GM23338 (cell line): ENCODE results near the gene GSC2. TPM values are rescaled to one million over a fixed set of nuclear protein-coding genes. Genes with fewer than 3 reads are reported as not detected.

Experiments
- ATAC-seq: fragments of 200-7000 bp; cut with Tn5 transposase; 3 replicates; pipeline ENCODE4 v1.9.1; 2020
- DNase-seq: peaks from one replicate; pipeline ENCODE4 v3.0.0-alpha.2; 2015; ENCODE audit warnings: low spot score
- H2AFZ ChIP-seq: fragments of 200-600 bp; sonication (generic); 2 replicates; pipeline ENCODE4 v1.8.0; 2016; ENCODE audit warnings: antibody characterized with exemption, mild to moderate bottlenecking, moderate library complexity
- H3F3A ChIP-seq: fragments of 200-600 bp; sonication (generic); replicated peaks from 2 replicates; pipeline ENCODE4 v1.8.0; 2017; ENCODE audit warnings: antibody characterized with exemption, mixed run types, low read depth
- H3K27ac ChIP-seq: fragments of 200-600 bp; sonication (generic); 2 replicates; pipeline ENCODE4 v1.6.1; 2016; ENCODE audit warnings: low read depth
- H3K27me3 ChIP-seq: fragments of 200-600 bp; sonication (generic); 2 replicates; pipeline ENCODE4 v1.8.0; 2016; ENCODE audit warnings: mild to moderate bottlenecking, mixed run types, moderate library complexity; ENCODE audit not compliant: insufficient read depth
- H3K36me3 ChIP-seq: fragments of 200-600 bp; sonication (generic); 2 replicates; pipeline ENCODE4 v1.8.0; 2016; ENCODE audit warnings: mild to moderate bottlenecking; ENCODE audit not compliant: insufficient read depth
- H3K4me1 ChIP-seq: fragments of 200-600 bp; sonication (generic); 2 replicates; pipeline ENCODE4 v1.8.0; 2016; ENCODE audit warnings: mild to moderate bottlenecking, moderate library complexity; ENCODE audit not compliant: insufficient read depth
- H3K4me2 ChIP-seq: fragments of 200-600 bp; sonication (generic); 2 replicates; pipeline ENCODE4 v1.7.1; 2017; ENCODE audit warnings: mixed run types
- H3K4me3 ChIP-seq: fragments of 200-600 bp; sonication (generic); 2 replicates; pipeline ENCODE4 v1.6.1; 2016; ENCODE audit warnings: mixed run types
- H3K79me2 ChIP-seq: fragments of 200-600 bp; sonication (generic); replicated peaks from 2 replicates; pipeline ENCODE4 v1.8.0; 2017; ENCODE audit warnings: mild to moderate bottlenecking; ENCODE audit not compliant: insufficient read depth
- H3K9me2 ChIP-seq: fragments of 200-600 bp; sonication (generic); 2 replicates; pipeline ENCODE4 v1.8.0; 2017; ENCODE audit not compliant: insufficient read depth
- H4K20me1 ChIP-seq: fragments of 200-600 bp; sonication (generic); replicated peaks from 2 replicates; pipeline ENCODE4 v1.8.0; 2017; ENCODE audit warnings: mild to moderate bottlenecking; ENCODE audit not compliant: insufficient read depth
- H3K27ac Mint-ChIP-seq: 2 replicates; pipeline ENCODE4 v1.8.0; 2020; ENCODE audit warnings: inconsistent platforms, mild to moderate bottlenecking, moderate library complexity, mixed read lengths
- H3K27me3 Mint-ChIP-seq: 3 replicates; pipeline ENCODE4 v1.8.0; 2022; ENCODE audit warnings: low read depth, mild to moderate bottlenecking, moderate library complexity, mixed read lengths, inconsistent platforms; ENCODE audit not compliant: insufficient read depth, poor library complexity
- H3K36me3 Mint-ChIP-seq: 3 replicates; pipeline ENCODE4 v1.8.0; 2021; ENCODE audit warnings: low read depth, mild to moderate bottlenecking, inconsistent platforms, moderate library complexity, mixed read lengths
- H3K4me1 Mint-ChIP-seq: 3 replicates; pipeline ENCODE4 v1.8.0; 2020; ENCODE audit warnings: mild to moderate bottlenecking, inconsistent platforms, mixed read lengths
- H3K4me3 Mint-ChIP-seq: 3 replicates; pipeline ENCODE4 v1.8.0; 2021; ENCODE audit warnings: moderate library complexity, mild to moderate bottlenecking, inconsistent platforms, mixed read lengths
- H3K9me3 Mint-ChIP-seq: 3 replicates; pipeline ENCODE4 v1.8.0; 2020; ENCODE audit warnings: moderate library complexity, mild to moderate bottlenecking, inconsistent platforms, mixed read lengths
- CREB1 ChIP-seq: fragments of 250-450 bp; sonication (Bioruptor Pico); IDR thresholded peaks from 2 replicates; pipeline ENCODE4 v1.5.0; 2020; ENCODE audit warnings: low read depth, mild to moderate bottlenecking, moderate library complexity
- CTCF ChIP-seq, 2 experiments: fragments of 200-600 bp in 1 of 2; sonication (generic) in 1 of 2; conservative IDR thresholded peaks; 2 replicates each; pipeline versions ENCODE4 v1.5.1 to v1.6.1; 2016 to 2017; ENCODE audit warnings: antibody characterized with exemption in 2 of 2, low read depth in 2 of 2, mild to moderate bottlenecking in 2 of 2, moderate library complexity in 1 of 2
- EZH2 ChIP-seq: fragments of 200-600 bp; sonication (generic); IDR thresholded peaks from one replicate; pipeline ENCODE4 v1.8.0; 2017; ENCODE audit warnings: antibody characterized with exemption, mild to moderate bottlenecking, low read depth; ENCODE audit not compliant: unreplicated experiment
- EZH2phosphoT487 ChIP-seq: fragments of 200-600 bp; sonication (generic); IDR thresholded peaks from one replicate; pipeline ENCODE4 v1.8.1; 2018; ENCODE audit warnings: antibody characterized with exemption; ENCODE audit not compliant: unreplicated experiment
- JUNB ChIP-seq: IDR thresholded peaks from one replicate; pipeline ENCODE4 v1.6.1; 2016; ENCODE audit warnings: antibody characterized with exemption; ENCODE audit not compliant: unreplicated experiment
- NANOG ChIP-seq: IDR thresholded peaks from 2 replicates; pipeline ENCODE4 v1.6.1; 2016; ENCODE audit warnings: antibody characterized with exemption, borderline replicate concordance
- POLR2AphosphoS5 ChIP-seq: IDR thresholded peaks from 2 replicates; pipeline ENCODE4 v1.6.1; 2016; ENCODE audit warnings: antibody characterized with exemption, low read depth
- REST ChIP-seq: IDR thresholded peaks from one replicate; pipeline ENCODE4 v1.6.1; 2018; ENCODE audit warnings: antibody characterized with exemption; ENCODE audit not compliant: unreplicated experiment
- STAT1 ChIP-seq: IDR thresholded peaks from one replicate; pipeline ENCODE4 v1.6.1; 2016; ENCODE audit warnings: antibody characterized with exemption; ENCODE audit not compliant: unreplicated experiment
- ZNF114 ChIP-seq: fragments of 250-450 bp; sonication (Bioruptor Pico); IDR thresholded peaks from 2 replicates; pipeline ENCODE4 v1.5.0; 2020; ENCODE audit warnings: mild to moderate bottlenecking, moderate library complexity
- ZNF331 ChIP-seq: fragments of 250-450 bp; sonication (Bioruptor Pico); IDR thresholded peaks from 2 replicates; pipeline ENCODE4 v1.5.0; 2020; ENCODE audit warnings: low read depth, mild to moderate bottlenecking, moderate library complexity
- ZNF462 ChIP-seq: fragments of 250-450 bp; sonication (Bioruptor Pico); IDR thresholded peaks from 2 replicates; pipeline ENCODE4 v1.5.0; 2020; ENCODE audit warnings: mild to moderate bottlenecking, moderate library complexity
- polyA plus RNA-seq: library from polyadenylated mRNA; unstranded; fragments of >200 nt; fragmentation: Nextera tagmentation; extraction: Ambion mirVana; gene quantifications from 2 replicates; pipeline ENCODE4 v1.2.1, GENCODE V29; 2016
- total RNA-seq: library from RNA; depleted of rRNA; stranded (reverse); fragments of >200 nt; shearing (Covaris generic); gene quantifications from 2 replicates; pipeline ENCODE4 v1.2.3, GENCODE V29; 2014
- TF ChIP-seq, protein P1 (sequence below): IDR thresholded peaks from 2 replicates; pipeline ENCODE4 v1.6.1; 2016; ENCODE audit warnings: antibody characterized with exemption

GSC2 gene
- total and polyA plus RNA-seq, 2 experiments from 2014 or later: not detected

- Mint-ChIP-seq H3K36me3 (peaks cover 3% of the 10 kb centered on the region; the same call in 2 of the 3 replicates), H3K27me3 (peaks cover 22% of the 10 kb centered on the region), H3K4me3 (peak overlapping the region; percentile 90; the same call in 2 of the 3 replicates), H3K4me1 (peaks cover 33% of the 10 kb centered on the region), H3K27ac (no peak overlapping the region), H3K9me3 (no peaks in the 10 kb centered on the region)
- no peak for ATAC-seq
- H3K27me3 ChIP-seq: no peaks in the 10 kb centered on the region
- H3K4me3 ChIP-seq: peak overlapping the region; percentile 96; the same call in 1 of the 2 replicates
- H3K36me3 ChIP-seq: no peaks in the 10 kb centered on the region
- peaks cover 68% of the 10 kb centered on the region for H3K79me2 ChIP-seq
- TF ChIP-seq JUNB (no peak), NANOG (no peak), CREB1 (no peak), ZNF331 (no peak), STAT1 (no peak), ZNF114 (CRISPR knock-in tag) (no peak), POLR2AphosphoS5 (no peak), REST (no peak), ZNF462 (CRISPR knock-in tag) (no peak), CTCF (conservative IDR thresholded peaks at IDR 0.05; ENCODE audit: low read depth in 2 of 2) (no peak), EZH2 (no peak), EZH2phosphoT487 (no peak)
- TF ChIP-seq, protein P1, sequence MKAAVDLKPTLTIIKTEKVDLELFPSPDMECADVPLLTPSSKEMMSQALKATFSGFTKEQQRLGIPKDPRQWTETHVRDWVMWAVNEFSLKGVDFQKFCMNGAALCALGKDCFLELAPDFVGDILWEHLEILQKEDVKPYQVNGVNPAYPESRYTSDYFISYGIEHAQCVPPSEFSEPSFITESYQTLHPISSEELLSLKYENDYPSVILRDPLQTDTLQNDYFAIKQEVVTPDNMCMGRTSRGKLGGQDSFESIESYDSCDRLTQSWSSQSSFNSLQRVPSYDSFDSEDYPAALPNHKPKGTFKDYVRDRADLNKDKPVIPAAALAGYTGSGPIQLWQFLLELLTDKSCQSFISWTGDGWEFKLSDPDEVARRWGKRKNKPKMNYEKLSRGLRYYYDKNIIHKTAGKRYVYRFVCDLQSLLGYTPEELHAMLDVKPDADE: no peak
- H3K4me2 ChIP-seq: peak overlapping the region; percentile 93; the same call in 1 of the 2 replicates
- H2AFZ ChIP-seq: no peak overlapping the region
- peaks cover 4% of the 10 kb centered on the region; the same call in 1 of the 2 replicates for H3F3A ChIP-seq
- H3K9me2 ChIP-seq: no peaks in the 10 kb centered on the region
- H4K20me1 ChIP-seq: peaks cover 38% of the 10 kb centered on the region
- peaks cover 16% of the 10 kb centered on the region for H3K4me1 ChIP-seq
- no peak for DNase-seq
- H3K27ac ChIP-seq: no peak overlapping the region
Observed at GRCh38 chr22:19119949-19120348, 30.1 kb downstream of the GSC2 start.
